ENCODE data around the gene POU2AF3. TPM values are rescaled to one million over a fixed set of nuclear protein-coding genes. Genes with fewer than 3 reads are reported as not detected.

Gene POU2AF3
- total RNA-seq, 3 donors from 2014 or later (not counting 1 experiment from before 2014, with no cell fraction given) = not detected

GRCh38 chr11:111336582-111337256 lies 38.4 kb downstream of the POU2AF3 start:
- intact Hi-C loops (cut with micrococcal nuclease) = no loop called here
- Mint-ChIP-seq H3K36me3 (no peaks in the 10 kb centered on the region), H3K4me1 (no peaks in the 10 kb centered on the region), H3K4me3 (no peak overlapping the region), H3K27me3 (ENCODE audit: low read depth in 2 of 2) (peaks cover 23 to 32% of the 10 kb centered on the region in 2 donors), H3K27ac (no peak overlapping the region), H3K9me3 (peaks cover 3 to 4% of the 10 kb centered on the region in 2 donors)
- no peak for DNase-seq
- no peak overlapping the region for H3K4me3 ChIP-seq (ENCODE audit: low read length)
- WGBS (ENCODE audit: insufficient coverage) = 82% methylated on average over 2 of the region's 2 CpGs
- no peak overlapping the region for H3K27ac ChIP-seq (ENCODE audit: low read length)
- H3K27me3 ChIP-seq (ENCODE audit: control insufficient read depth, insufficient read depth, low read length) = no peaks in the 10 kb centered on the region
- ATAC-seq = no peak
- H3K9me3 ChIP-seq (ENCODE audit: control insufficient read depth, insufficient read depth, low read length) = no peaks in the 10 kb centered on the region
- H3K4me1 ChIP-seq (ENCODE audit: control insufficient read depth, insufficient read depth, low read length) = no peaks in the 10 kb centered on the region
- TF ChIP-seq, protein P1, sequence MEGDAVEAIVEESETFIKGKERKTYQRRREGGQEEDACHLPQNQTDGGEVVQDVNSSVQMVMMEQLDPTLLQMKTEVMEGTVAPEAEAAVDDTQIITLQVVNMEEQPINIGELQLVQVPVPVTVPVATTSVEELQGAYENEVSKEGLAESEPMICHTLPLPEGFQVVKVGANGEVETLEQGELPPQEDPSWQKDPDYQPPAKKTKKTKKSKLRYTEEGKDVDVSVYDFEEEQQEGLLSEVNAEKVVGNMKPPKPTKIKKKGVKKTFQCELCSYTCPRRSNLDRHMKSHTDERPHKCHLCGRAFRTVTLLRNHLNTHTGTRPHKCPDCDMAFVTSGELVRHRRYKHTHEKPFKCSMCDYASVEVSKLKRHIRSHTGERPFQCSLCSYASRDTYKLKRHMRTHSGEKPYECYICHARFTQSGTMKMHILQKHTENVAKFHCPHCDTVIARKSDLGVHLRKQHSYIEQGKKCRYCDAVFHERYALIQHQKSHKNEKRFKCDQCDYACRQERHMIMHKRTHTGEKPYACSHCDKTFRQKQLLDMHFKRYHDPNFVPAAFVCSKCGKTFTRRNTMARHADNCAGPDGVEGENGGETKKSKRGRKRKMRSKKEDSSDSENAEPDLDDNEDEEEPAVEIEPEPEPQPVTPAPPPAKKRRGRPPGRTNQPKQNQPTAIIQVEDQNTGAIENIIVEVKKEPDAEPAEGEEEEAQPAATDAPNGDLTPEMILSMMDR (IDR thresholded peaks at IDR 0.05) = no peak
- no peaks in the 10 kb centered on the region for H3K36me3 ChIP-seq (ENCODE audit: control insufficient read depth, insufficient read depth, low read length)

- H3K36me3 ChIP-seq (ENCODE audit: control insufficient read depth, insufficient read depth, low read length) = no peaks in the 10 kb centered on the region
- H3K27ac ChIP-seq (ENCODE audit: low read length) = no peak overlapping the region
- TF ChIP-seq, protein P1 (IDR thresholded peaks at IDR 0.05) = no peak
- H3K36me3 Mint-ChIP-seq = no peaks in the 10 kb centered on the region
- no peak overlapping the region for H3K27ac Mint-ChIP-seq
- H3K4me1 ChIP-seq (ENCODE audit: control insufficient read depth, insufficient read depth, low read length) = no peaks in the 10 kb centered on the region
- H3K4me3 ChIP-seq (ENCODE audit: low read length) = no peak overlapping the region
- ATAC-seq (no peak), DNase-seq (no peak)
- H3K27me3 Mint-ChIP-seq (ENCODE audit: low read depth in 2 of 2) = peaks cover 14 to 20% of the 10 kb centered on the region in 2 donors
- intact Hi-C loops (cut with micrococcal nuclease) = no loop called here
- H3K9me3 ChIP-seq (ENCODE audit: control insufficient read depth, insufficient read depth, low read length) = no peaks in the 10 kb centered on the region
- H3K27me3 ChIP-seq (ENCODE audit: control insufficient read depth, insufficient read depth, low read length) = no peaks in the 10 kb centered on the region
- H3K4me3 Mint-ChIP-seq = no peak overlapping the region
- peaks cover 3 to 4% of the 10 kb centered on the region in 2 donors for H3K9me3 Mint-ChIP-seq
- no peaks in the 10 kb centered on the region for H3K4me1 Mint-ChIP-seq
These were observed 41.5 kb downstream of the POU2AF3 start for GRCh38 chr11:111339758-111340388.

DNA sequence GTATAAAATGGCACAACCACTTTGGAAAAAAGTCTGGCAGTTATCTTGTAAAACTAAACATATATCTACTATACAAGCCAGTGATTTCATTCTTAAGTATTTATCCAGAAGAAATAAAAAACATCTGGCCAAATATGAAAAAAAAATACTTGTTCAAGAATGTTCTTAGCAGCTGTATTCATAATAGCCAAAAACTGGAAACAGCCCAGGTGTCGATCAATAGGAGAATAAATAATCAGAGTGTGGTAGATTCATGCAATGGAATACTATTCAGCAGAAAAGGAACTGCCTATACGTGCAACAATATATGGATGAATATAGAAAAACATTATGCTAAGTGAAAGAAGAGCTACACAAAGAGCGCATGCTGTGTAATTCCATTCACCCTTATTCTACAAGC lies 44.0 kb downstream of the POU2AF3 start:
- 98% methylated on average over 3 of the region's 3 CpGs for WGBS (ENCODE audit: insufficient coverage)
- Histone ChIP-seq H3K27me3 (ENCODE audit: control insufficient read depth, insufficient read depth, low read length) (no peaks in the 10 kb centered on the region), H3K27ac (ENCODE audit: low read length) (no peak overlapping the region), H3K36me3 (ENCODE audit: control insufficient read depth, insufficient read depth, low read length) (no peaks in the 10 kb centered on the region), H3K4me1 (ENCODE audit: control insufficient read depth, insufficient read depth, low read length) (no peaks in the 10 kb centered on the region), H3K9me3 (ENCODE audit: control insufficient read depth, insufficient read depth, low read length) (no peaks in the 10 kb centered on the region), H3K4me3 (ENCODE audit: low read length) (no peak overlapping the region)
- Mint-ChIP-seq H3K9me3 (peaks cover 3 to 4% of the 10 kb centered on the region in 2 donors), H3K4me3 (no peak overlapping the region), H3K36me3 (no peaks in the 10 kb centered on the region), H3K27ac (no peak overlapping the region), H3K27me3 (ENCODE audit: low read depth in 2 of 2) (peaks cover 9 to 26% of the 10 kb centered on the region in 2 donors), H3K4me1 (no peaks in the 10 kb centered on the region)
- TF ChIP-seq, protein P1 (IDR thresholded peaks at IDR 0.05) = no peak
- ATAC-seq (no peak), DNase-seq (no peak)
- intact Hi-C loops (cut with micrococcal nuclease) = no loop called here

Measured in natural killer cell (primary cell).